HEK293 (cell line): ENCODE measurements around the gene MEFV.

Experiments
- GLIS2 ChIP-seq: fragments of 450-650 bp; formaldehyde crosslinking; IDR thresholded peaks from 2 replicates; pipeline ENCODE4 v1.5.1; 2016; ENCODE audit warnings: missing biosample characterization, missing genetic modification characterization
- HOXA7 ChIP-seq: sonication (generic); formaldehyde crosslinking; IDR thresholded peaks from 2 replicates; pipeline ENCODE4 v1.8.1; 2022; ENCODE audit warnings: missing genetic modification reagents, borderline replicate concordance
- KLF7 ChIP-seq: fragments of 450-650 bp; formaldehyde crosslinking; IDR thresholded peaks from 2 replicates; pipeline ENCODE4 v1.5.1; 2016; ENCODE audit warnings: missing biosample characterization, missing genetic modification characterization, borderline replicate concordance
- OVOL3 ChIP-seq: fragments of 450-650 bp; formaldehyde crosslinking; IDR thresholded peaks from 2 replicates; pipeline ENCODE4 v1.5.1; 2016; ENCODE audit warnings: missing biosample characterization, missing genetic modification characterization
- REPIN1 ChIP-seq: fragments of 450-650 bp; formaldehyde crosslinking; IDR thresholded peaks from 2 replicates; pipeline ENCODE4 v1.5.1; 2017; ENCODE audit warnings: missing biosample characterization, missing genetic modification characterization, low read depth
- REST ChIP-seq: fragments of 450-650 bp; formaldehyde crosslinking; IDR thresholded peaks from 2 replicates; pipeline ENCODE4 v1.5.1; 2016; ENCODE audit warnings: missing biosample characterization, missing genetic modification characterization
- YY2 ChIP-seq: fragments of 450-650 bp; formaldehyde crosslinking; IDR thresholded peaks from 2 replicates; pipeline ENCODE4 v1.5.1; 2016; ENCODE audit warnings: missing biosample characterization, missing genetic modification characterization
- ZFP37 ChIP-seq: fragments of 450-650 bp; formaldehyde crosslinking; IDR thresholded peaks from 2 replicates; pipeline ENCODE4 v1.5.1; 2016; ENCODE audit warnings: missing biosample characterization, missing genetic modification characterization
- ZFP41 ChIP-seq: fragments of 450-650 bp; formaldehyde crosslinking; IDR thresholded peaks from 2 replicates; pipeline ENCODE4 v1.5.1; 2016; ENCODE audit warnings: missing biosample characterization, missing genetic modification characterization, borderline replicate concordance
- ZNF140 ChIP-seq: fragments of 450-650 bp; formaldehyde crosslinking; IDR thresholded peaks from 2 replicates; pipeline ENCODE4 v1.5.1; 2016; ENCODE audit warnings: missing biosample characterization, missing genetic modification characterization
- ZNF174 ChIP-seq: fragments of 450-650 bp; formaldehyde crosslinking; IDR thresholded peaks from 2 replicates; pipeline ENCODE4 v1.5.0; 2017; ENCODE audit warnings: missing biosample characterization, mild to moderate bottlenecking, missing genetic modification characterization
- ZNF211 ChIP-seq: fragments of 450-650 bp; formaldehyde crosslinking; IDR thresholded peaks from 2 replicates; pipeline ENCODE4 v1.5.1; 2016; ENCODE audit warnings: low read depth, missing biosample characterization, missing genetic modification characterization
- ZNF23 ChIP-seq: fragments of 450-650 bp; formaldehyde crosslinking; IDR thresholded peaks from 2 replicates; pipeline ENCODE4 v1.5.1; 2016; ENCODE audit warnings: missing biosample characterization, missing genetic modification characterization, borderline replicate concordance
- ZNF24 ChIP-seq: fragments of 450-650 bp; formaldehyde crosslinking; IDR thresholded peaks from 2 replicates; pipeline ENCODE4 v1.5.1; 2016; ENCODE audit warnings: missing biosample characterization, missing genetic modification characterization
- ZNF335 ChIP-seq: fragments of 450-650 bp; formaldehyde crosslinking; conservative IDR thresholded peaks from 2 replicates; pipeline ENCODE4 v1.5.1; 2016; ENCODE audit warnings: missing biosample characterization, missing genetic modification characterization
- ZNF354C ChIP-seq: fragments of 450-650 bp; formaldehyde crosslinking; IDR thresholded peaks from 2 replicates; pipeline ENCODE4 v1.5.1; 2016; ENCODE audit warnings: missing biosample characterization, missing genetic modification characterization, low read depth, borderline replicate concordance
- ZNF529 ChIP-seq: fragments of 450-650 bp; formaldehyde crosslinking; IDR thresholded peaks from 2 replicates; pipeline ENCODE4 v1.5.1; 2017; ENCODE audit warnings: missing genetic modification characterization, missing biosample characterization; ENCODE audit not compliant: insufficient replicate concordance
- ZNF629 ChIP-seq: fragments of 450-650 bp; formaldehyde crosslinking; IDR thresholded peaks from 2 replicates; pipeline ENCODE4 v1.5.1; 2017; ENCODE audit warnings: missing biosample characterization, missing genetic modification characterization
- ZNF670 ChIP-seq: fragments of 450-650 bp; formaldehyde crosslinking; IDR thresholded peaks from 2 replicates; pipeline ENCODE4 v1.5.1; 2016; ENCODE audit warnings: missing biosample characterization, missing genetic modification characterization, low read depth
- ZNF776 ChIP-seq: fragments of 450-650 bp; formaldehyde crosslinking; IDR thresholded peaks from 2 replicates; pipeline ENCODE4 v1.5.0; 2017; ENCODE audit warnings: missing biosample characterization, missing genetic modification characterization, borderline replicate concordance
- ZSCAN18 ChIP-seq: fragments of 450-650 bp; formaldehyde crosslinking; IDR thresholded peaks from 2 replicates; pipeline ENCODE4 v1.5.1; 2016; ENCODE audit warnings: missing biosample characterization, missing genetic modification characterization
- TF ChIP-seq, protein P1 (sequence below): fragments of 450-650 bp; IDR thresholded peaks from 2 replicates; pipeline ENCODE4 v1.5.1; 2018; ENCODE audit warnings: missing biosample characterization, mild to moderate bottlenecking, missing genetic modification characterization
- TF ChIP-seq, protein P2 (sequence below): fragments of 450-650 bp; formaldehyde crosslinking; IDR thresholded peaks from 2 replicates; pipeline ENCODE4 v1.5.1; 2017; ENCODE audit warnings: missing biosample characterization, missing genetic modification characterization
- TF ChIP-seq, protein P3 (sequence below): fragments of 450-650 bp; formaldehyde crosslinking; IDR thresholded peaks from 2 replicates; pipeline ENCODE4 v1.5.1; 2016; ENCODE audit warnings: missing biosample characterization, missing genetic modification characterization
- TF ChIP-seq, protein P4 (sequence below): fragments of 450-650 bp; formaldehyde crosslinking; IDR thresholded peaks from 2 replicates; pipeline ENCODE4 v1.5.1; 2017; ENCODE audit warnings: missing biosample characterization, missing genetic modification characterization
- TF ChIP-seq, protein P5 (sequence below): fragments of 450-650 bp; formaldehyde crosslinking; IDR thresholded peaks from 2 replicates; pipeline ENCODE4 v1.5.1; 2017; ENCODE audit warnings: missing biosample characterization, missing genetic modification characterization

The MEFV gene

DNA sequence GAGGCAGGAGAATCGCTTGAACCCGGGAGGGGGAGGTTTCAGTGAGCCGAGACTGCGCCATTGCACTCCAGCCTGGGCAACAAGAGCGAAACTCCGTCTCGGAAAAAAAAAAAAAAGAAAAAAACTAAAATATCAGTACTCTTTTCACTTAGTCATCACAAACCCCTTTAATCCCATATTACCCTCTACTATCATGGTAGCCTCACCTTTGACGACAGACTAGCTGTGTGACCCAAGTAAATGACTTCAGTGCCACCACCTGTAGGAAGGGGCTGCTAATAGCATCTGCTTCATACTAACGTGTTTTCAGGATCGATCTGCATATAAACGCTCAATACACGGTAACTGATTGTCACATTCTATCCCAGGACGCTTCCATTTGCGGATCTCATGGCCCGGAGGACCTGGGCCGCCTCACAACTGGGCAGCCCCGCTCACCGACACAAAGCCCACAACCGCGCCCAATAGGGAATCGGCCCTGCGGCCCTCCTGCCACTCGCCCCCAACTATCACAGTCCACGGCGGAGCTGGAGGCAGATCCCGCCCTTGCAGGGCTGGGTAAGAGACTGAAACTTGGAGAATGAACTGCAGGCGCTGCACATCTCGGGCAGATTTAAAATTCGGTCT, 25.8 kb upstream of the MEFV start (continued):
- TF ChIP-seq ZSCAN18 (tag by site-specific recombination) (no peak), ZNF670 (no peak), OVOL3 (tag by site-specific recombination) (no peak), ZNF24 (0 out of 2 replicates have a peak, but pooled peaks have one; percentile 7), ZNF335 (tag by site-specific recombination) (peak; percentile 65), KLF7 (tag by site-specific recombination) (no peak), ZNF776 (tag by site-specific recombination) (no peak), ZNF23 (tag by site-specific recombination) (no peak), ZFP41 (no peak), REST (no peak), ZNF354C (tag by site-specific recombination) (no peak), ZNF174 (no peak), ZNF211 (no peak), ZNF629 (tag by site-specific recombination) (peak; percentile 12; the same call in 1 of the 2 replicates), YY2 (tag by site-specific recombination) (no peak), REPIN1 (no peak), HOXA7 (no peak), ZFP37 (tag by site-specific recombination) (peak; percentile 19; the same call in 1 of the 2 replicates), ZNF140 (tag by site-specific recombination) (no peak), GLIS2 (tag by site-specific recombination) (no peak), ZNF529 (tag by site-specific recombination) (no peak)
- TF ChIP-seq, protein P1, sequence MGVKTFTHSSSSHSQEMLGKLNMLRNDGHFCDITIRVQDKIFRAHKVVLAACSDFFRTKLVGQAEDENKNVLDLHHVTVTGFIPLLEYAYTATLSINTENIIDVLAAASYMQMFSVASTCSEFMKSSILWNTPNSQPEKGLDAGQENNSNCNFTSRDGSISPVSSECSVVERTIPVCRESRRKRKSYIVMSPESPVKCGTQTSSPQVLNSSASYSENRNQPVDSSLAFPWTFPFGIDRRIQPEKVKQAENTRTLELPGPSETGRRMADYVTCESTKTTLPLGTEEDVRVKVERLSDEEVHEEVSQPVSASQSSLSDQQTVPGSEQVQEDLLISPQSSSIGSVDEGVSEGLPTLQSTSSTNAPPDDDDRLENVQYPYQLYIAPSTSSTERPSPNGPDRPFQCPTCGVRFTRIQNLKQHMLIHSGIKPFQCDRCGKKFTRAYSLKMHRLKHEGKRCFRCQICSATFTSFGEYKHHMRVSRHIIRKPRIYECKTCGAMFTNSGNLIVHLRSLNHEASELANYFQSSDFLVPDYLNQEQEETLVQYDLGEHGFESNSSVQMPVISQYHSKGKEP (tag by site-specific recombination): no peak
- TF ChIP-seq, protein P2, sequence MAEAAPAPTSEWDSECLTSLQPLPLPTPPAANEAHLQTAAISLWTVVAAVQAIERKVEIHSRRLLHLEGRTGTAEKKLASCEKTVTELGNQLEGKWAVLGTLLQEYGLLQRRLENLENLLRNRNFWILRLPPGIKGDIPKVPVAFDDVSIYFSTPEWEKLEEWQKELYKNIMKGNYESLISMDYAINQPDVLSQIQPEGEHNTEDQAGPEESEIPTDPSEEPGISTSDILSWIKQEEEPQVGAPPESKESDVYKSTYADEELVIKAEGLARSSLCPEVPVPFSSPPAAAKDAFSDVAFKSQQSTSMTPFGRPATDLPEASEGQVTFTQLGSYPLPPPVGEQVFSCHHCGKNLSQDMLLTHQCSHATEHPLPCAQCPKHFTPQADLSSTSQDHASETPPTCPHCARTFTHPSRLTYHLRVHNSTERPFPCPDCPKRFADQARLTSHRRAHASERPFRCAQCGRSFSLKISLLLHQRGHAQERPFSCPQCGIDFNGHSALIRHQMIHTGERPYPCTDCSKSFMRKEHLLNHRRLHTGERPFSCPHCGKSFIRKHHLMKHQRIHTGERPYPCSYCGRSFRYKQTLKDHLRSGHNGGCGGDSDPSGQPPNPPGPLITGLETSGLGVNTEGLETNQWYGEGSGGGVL (tag by site-specific recombination): no peak
- TF ChIP-seq, protein P3, sequence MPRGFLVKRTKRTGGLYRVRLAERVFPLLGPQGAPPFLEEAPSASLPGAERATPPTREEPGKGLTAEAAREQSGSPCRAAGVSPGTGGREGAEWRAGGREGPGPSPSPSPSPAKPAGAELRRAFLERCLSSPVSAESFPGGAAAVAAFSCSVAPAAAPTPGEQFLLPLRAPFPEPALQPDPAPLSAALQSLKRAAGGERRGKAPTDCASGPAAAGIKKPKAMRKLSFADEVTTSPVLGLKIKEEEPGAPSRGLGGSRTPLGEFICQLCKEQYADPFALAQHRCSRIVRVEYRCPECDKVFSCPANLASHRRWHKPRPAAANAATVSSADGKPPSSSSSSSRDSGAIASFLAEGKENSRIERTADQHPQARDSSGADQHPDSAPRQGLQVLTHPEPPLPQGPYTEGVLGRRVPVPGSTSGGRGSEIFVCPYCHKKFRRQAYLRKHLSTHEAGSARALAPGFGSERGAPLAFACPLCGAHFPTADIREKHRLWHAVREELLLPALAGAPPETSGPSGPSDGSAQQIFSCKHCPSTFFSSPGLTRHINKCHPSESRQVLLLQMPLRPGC: no peak
- TF ChIP-seq, protein P4, sequence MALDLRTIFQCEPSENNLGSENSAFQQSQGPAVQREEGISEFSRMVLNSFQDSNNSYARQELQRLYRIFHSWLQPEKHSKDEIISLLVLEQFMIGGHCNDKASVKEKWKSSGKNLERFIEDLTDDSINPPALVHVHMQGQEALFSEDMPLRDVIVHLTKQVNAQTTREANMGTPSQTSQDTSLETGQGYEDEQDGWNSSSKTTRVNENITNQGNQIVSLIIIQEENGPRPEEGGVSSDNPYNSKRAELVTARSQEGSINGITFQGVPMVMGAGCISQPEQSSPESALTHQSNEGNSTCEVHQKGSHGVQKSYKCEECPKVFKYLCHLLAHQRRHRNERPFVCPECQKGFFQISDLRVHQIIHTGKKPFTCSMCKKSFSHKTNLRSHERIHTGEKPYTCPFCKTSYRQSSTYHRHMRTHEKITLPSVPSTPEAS (tag by site-specific recombination): no peak; the same call in 1 of the 2 replicates
- TF ChIP-seq, protein P5, sequence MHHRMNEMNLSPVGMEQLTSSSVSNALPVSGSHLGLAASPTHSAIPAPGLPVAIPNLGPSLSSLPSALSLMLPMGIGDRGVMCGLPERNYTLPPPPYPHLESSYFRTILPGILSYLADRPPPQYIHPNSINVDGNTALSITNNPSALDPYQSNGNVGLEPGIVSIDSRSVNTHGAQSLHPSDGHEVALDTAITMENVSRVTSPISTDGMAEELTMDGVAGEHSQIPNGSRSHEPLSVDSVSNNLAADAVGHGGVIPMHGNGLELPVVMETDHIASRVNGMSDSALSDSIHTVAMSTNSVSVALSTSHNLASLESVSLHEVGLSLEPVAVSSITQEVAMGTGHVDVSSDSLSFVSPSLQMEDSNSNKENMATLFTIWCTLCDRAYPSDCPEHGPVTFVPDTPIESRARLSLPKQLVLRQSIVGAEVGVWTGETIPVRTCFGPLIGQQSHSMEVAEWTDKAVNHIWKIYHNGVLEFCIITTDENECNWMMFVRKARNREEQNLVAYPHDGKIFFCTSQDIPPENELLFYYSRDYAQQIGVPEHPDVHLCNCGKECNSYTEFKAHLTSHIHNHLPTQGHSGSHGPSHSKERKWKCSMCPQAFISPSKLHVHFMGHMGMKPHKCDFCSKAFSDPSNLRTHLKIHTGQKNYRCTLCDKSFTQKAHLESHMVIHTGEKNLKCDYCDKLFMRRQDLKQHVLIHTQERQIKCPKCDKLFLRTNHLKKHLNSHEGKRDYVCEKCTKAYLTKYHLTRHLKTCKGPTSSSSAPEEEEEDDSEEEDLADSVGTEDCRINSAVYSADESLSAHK (tag by site-specific recombination): no peak; the same call in 1 of the 2 replicates
